ENCODE data around the gene PNPLA5. TPM values are rescaled to one million over a fixed set of nuclear protein-coding genes. Genes with fewer than 3 reads are reported as not detected.
"Not testable (repeated sequence)": the region's sequence is repeated elsewhere in the genome, so short reads cannot be mapped to it uniquely, and the experiment has no call there.

PNPLA5 gene
- total and polyA plus RNA-seq, 5 experiments from 2014 or later: not detected

- Mint-ChIP-seq H3K4me3 (no peak overlapping the region), H3K27me3 (peaks cover 27 to 77% (median 57%) of the 10 kb centered on the region in 5 donors), H3K36me3 (no peaks in the 10 kb centered on the region), H3K4me1 (no peaks in the 10 kb centered on the region), H3K9me3 (peaks cover 0 to 4% (median 0%) of the 10 kb centered on the region in 9 donors), H3K27ac (no peak overlapping the region)
- ATAC-seq (no peak), DNase-seq (no peak)
- POLR2A ChIA-PET: no interaction called here
These were observed 14.8 kb downstream of the PNPLA5 start for GRCh38 chr22:43876866-43877509.

DNA sequence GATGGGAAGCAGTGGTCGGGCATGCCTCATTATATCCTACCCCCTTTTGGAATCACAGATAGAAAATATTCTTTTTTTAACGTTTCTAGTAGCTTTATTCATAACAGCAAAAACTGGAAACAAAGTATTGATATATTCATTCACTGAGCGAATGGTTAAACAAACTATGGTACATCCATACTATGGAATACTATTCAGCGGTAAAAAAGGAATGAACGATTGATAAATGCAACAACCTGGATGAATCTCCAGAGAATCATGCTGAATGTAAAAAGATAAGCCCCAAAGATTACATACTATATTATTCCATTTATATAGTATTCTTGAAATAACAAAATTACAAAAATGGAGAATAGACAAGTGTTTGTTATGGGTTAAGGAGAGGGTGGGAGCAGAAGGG is 22.0 kb downstream of the PNPLA5 start:
- no peak overlapping the region for H3K4me3 Mint-ChIP-seq
- H3K27me3 Mint-ChIP-seq: peaks cover 27 to 49% (median 34%) of the 10 kb centered on the region in 5 donors
- no peak overlapping the region for H3K27ac Mint-ChIP-seq
- H3K4me1 Mint-ChIP-seq: no peaks in the 10 kb centered on the region
- DNase-seq: no peak
- peaks cover 0 to 38% (median 11%) of the 10 kb centered on the region in 9 donors for H3K9me3 Mint-ChIP-seq
- no peak for ATAC-seq
- H3K36me3 Mint-ChIP-seq: peaks cover 0 to 13% (median 0%) of the 10 kb centered on the region in 3 donors
- POLR2A ChIA-PET: no interaction called here

GRCh38 chr22:43869001-43869400 is 22.8 kb downstream of the PNPLA5 start:
- ATAC-seq: not testable (repeated sequence)

GRCh38 chr22:43867839-43868635 is 23.8 kb downstream of the PNPLA5 start:
- ATAC-seq: no peak

More at GRCh38 chr22:43869001-43869400, 22.8 kb downstream of the PNPLA5 start:
- peaks cover 32 to 49% (median 33%) of the 10 kb centered on the region in 5 donors for H3K27me3 Mint-ChIP-seq
- peaks cover 0 to 15% (median 0%) of the 10 kb centered on the region in 3 donors for H3K36me3 Mint-ChIP-seq
- peaks cover 0 to 38% (median 11%) of the 10 kb centered on the region in 9 donors for H3K9me3 Mint-ChIP-seq
- H3K27ac Mint-ChIP-seq, DNase-seq, POLR2A ChIA-PET, H3K4me3 Mint-ChIP-seq, H3K4me1 Mint-ChIP-seq: not testable (repeated sequence)

DNA sequence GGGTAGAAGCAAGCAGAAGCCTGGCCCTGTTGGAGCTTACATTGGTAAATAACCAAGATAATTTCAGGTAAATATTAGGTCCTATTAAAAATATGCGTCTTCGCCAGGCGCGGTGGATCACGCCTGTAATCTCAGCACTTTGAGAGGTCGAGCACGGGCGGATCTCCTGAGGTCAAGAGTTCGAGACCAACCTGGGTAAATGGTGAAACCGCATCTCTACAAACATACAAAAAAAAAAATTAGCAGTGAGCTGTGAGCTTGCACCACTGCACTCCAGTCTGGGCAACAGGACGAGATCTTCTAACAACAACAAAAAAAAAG is 29.0 kb downstream of the PNPLA5 start:
- Mint-ChIP-seq H3K36me3 (peaks cover 0 to 21% (median 4%) of the 10 kb centered on the region in 3 donors), H3K4me1 (peaks cover 0 to 8% (median 2%) of the 10 kb centered on the region in 4 donors), H3K9me3 (peaks cover 0 to 13% (median 3%) of the 10 kb centered on the region in 9 donors), H3K4me3 (peak overlapping the region; percentile 45 to 77 (median 62)), H3K27ac (no peak overlapping the region), H3K27me3 (peaks cover 41 to 82% (median 61%) of the 10 kb centered on the region in 5 donors)
- ATAC-seq (no peak), DNase-seq (no peak)
- POLR2A ChIA-PET: no interaction called here

More at GRCh38 chr22:43867839-43868635, 23.8 kb downstream of the PNPLA5 start:
- H3K4me3 Mint-ChIP-seq: no peak overlapping the region
- POLR2A ChIA-PET: no interaction called here
- peak in 4 of 10 donors; percentile 13 to 50 (median 18) for DNase-seq
- no peaks in the 10 kb centered on the region for H3K4me1 Mint-ChIP-seq
- H3K36me3 Mint-ChIP-seq: peaks cover 0 to 21% (median 0%) of the 10 kb centered on the region in 3 donors
- peaks cover 33 to 50% (median 35%) of the 10 kb centered on the region in 5 donors for H3K27me3 Mint-ChIP-seq
- H3K9me3 Mint-ChIP-seq: peaks cover 0 to 38% (median 11%) of the 10 kb centered on the region in 9 donors
- H3K27ac Mint-ChIP-seq: no peak overlapping the region

DNA sequence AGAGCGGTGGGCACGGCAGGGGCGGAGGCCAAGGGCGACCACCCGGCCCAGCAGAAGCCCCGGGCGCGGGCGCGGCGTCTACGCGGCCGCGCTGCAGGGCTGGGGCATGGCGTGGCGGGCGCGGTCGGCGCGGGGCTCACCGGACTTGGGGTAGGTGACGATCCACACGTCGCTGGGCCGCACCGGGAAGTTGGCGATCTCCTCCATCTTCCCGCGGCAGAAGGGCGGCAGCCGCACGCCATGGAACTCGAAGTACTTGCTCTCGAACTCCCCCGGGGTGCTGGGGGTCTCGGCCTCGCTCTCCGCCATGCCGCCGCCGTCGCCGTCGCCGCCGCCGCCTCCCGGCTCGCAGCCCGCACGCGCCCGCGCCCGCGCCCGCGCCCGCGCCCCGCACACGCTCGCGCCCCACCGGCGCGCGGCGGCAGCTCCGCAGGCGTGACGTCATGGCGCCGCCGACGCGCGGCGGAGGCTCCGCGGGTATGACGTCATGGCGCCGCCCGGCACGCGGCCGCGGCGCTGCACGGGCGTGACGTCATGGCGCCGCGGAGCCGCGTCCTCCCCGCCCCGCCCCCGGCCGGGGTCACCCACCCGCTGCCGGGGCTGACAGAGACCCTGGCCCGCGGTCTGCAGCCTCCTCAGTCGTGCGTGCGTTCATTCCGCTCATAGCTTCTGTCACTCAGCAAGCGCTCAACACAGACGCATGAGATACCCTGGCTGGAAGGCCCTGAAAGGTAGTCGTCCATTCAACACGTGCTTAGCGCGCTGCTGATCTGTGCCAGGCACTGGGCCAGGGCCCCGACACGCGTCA is 29.5 kb downstream of the PNPLA5 start, which contains the start of gene SULT4A1:
Gene SULT4A1, minus strand, starts transcription at position 440 of the 808 bp plus-strand sequence. Its CDS starts 131 bp downstream, at position 309.
- peak in 1 of 10 donors; percentile 24 for DNase-seq
- peak within 1 kb of the TSS; percentile 46 to 77 (median 64) for H3K4me3 Mint-ChIP-seq
- peaks cover 0 to 22% (median 4%) of the 10 kb centered on the region in 3 donors for H3K36me3 Mint-ChIP-seq
- peaks cover 0 to 10% (median 4%) of the 10 kb centered on the region in 9 donors for H3K9me3 Mint-ChIP-seq
- peaks cover 0 to 8% (median 2%) of the 10 kb centered on the region in 4 donors for H3K4me1 Mint-ChIP-seq
- no peak for ATAC-seq
- POLR2A ChIA-PET: no interaction called here
- peaks cover 41 to 85% (median 66%) of the 10 kb centered on the region in 5 donors for H3K27me3 Mint-ChIP-seq
- H3K27ac Mint-ChIP-seq: peak within 1 kb of the TSS in 1 of 10 donors; percentile 31

DNA sequence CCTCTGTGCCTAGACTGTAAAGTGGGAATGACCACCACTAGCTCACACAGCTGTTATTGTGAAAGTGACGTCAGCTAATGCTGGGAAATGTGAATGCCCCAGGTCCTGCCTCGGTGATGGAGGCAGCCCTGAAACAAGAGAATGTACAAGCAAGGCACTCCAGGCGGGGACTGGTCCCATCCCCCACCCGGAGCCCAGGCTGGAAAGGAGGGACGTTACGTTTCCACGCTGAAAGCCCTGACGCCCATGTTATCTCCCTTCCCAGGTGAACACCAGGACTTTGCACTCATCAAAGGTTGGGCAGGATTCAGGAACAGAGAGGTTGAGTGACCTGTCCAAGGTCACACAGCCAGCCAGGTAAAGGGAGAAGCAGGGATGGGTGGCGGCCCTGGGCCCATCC is 30.3 kb downstream of the PNPLA5 start:
- Mint-ChIP-seq H3K27me3 (peaks cover 45 to 92% (median 73%) of the 10 kb centered on the region in 5 donors), H3K4me3 (peak overlapping the region; percentile 34 to 61 (median 45)), H3K4me1 (peaks cover 0 to 8% (median 2%) of the 10 kb centered on the region in 4 donors), H3K36me3 (peaks cover 0 to 29% (median 4%) of the 10 kb centered on the region in 3 donors), H3K27ac (no peak overlapping the region), H3K9me3 (peaks cover 4 to 15% (median 11%) of the 10 kb centered on the region in 9 donors)
- ATAC-seq (no peak), DNase-seq (peak in 1 of 10 donors; percentile 49)
- POLR2A ChIA-PET: no interaction called here

DNA sequence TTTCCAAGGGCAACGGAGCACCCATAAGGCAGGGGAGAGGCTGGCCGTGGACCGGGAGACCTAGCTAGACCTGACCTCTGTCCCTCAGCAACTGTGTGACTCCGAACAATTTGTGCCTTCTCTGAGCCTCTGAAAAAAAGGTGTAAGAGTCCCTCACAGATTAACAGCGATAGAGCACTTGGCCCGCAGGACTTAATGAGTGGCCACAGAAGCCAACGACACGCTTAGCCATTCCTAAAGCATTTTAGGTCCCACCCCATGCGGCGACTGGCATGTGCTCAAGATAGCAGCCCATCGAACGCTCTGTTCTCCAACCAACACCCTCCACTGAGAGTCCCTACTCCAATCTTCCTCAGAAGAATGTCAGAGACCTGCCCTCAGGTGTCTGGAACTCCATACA is 31.0 kb downstream of the PNPLA5 start:
- H3K9me3 Mint-ChIP-seq: peaks cover 4 to 18% (median 15%) of the 10 kb centered on the region in 9 donors
- H3K36me3 Mint-ChIP-seq: peaks cover 0 to 29% (median 6%) of the 10 kb centered on the region in 3 donors
- DNase-seq: no peak
- H3K4me1 Mint-ChIP-seq: peaks cover 0 to 8% (median 2%) of the 10 kb centered on the region in 4 donors
- POLR2A ChIA-PET: no interaction called here
- ATAC-seq: no peak
- H3K27ac Mint-ChIP-seq: no peak overlapping the region
- peaks cover 41 to 92% (median 68%) of the 10 kb centered on the region in 5 donors for H3K27me3 Mint-ChIP-seq
- peak overlapping the region in 2 of 10 donors; percentile 38 to 39 for H3K4me3 Mint-ChIP-seq

GRCh38 chr22:43860126-43860525 is 31.7 kb downstream of the PNPLA5 start:
- peaks cover 4 to 19% (median 15%) of the 10 kb centered on the region in 9 donors for H3K9me3 Mint-ChIP-seq
- no peak overlapping the region for H3K27ac Mint-ChIP-seq
- H3K36me3 Mint-ChIP-seq: peaks cover 0 to 26% (median 6%) of the 10 kb centered on the region in 3 donors
- peaks cover 0 to 8% (median 2%) of the 10 kb centered on the region in 4 donors for H3K4me1 Mint-ChIP-seq
- H3K4me3 Mint-ChIP-seq: no peak overlapping the region
- DNase-seq (peak in 1 of 10 donors; percentile 27), ATAC-seq (no peak)
- H3K27me3 Mint-ChIP-seq: peaks cover 41 to 92% (median 69%) of the 10 kb centered on the region in 5 donors
- POLR2A ChIA-PET: interaction anchor here (0.9 kb wide), 1 partner anchor 122 kb away, joined by 3 read pairs; no protein-coding TSS in a partner anchor

DNA sequence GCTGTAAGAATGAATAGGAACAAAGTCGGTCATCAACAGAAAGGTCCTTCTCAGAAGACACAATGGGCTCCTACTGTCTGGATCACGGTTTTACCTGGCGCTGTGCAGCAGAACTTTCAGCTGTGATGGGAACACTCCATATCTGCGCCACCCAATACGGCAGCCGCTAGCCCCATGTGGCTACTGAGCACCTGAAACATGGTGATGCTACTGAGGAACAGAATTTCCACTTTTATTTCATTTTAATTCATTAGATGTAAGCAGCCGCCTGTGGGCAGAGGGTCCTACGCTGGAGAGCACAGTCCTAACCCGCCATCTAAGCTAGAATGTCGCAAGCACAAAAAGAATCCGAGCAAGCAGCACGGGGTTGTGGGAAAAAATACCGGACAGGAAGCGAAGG is 32.2 kb downstream of the PNPLA5 start:
- ATAC-seq: no peak
- peaks cover 0 to 8% (median 2%) of the 10 kb centered on the region in 4 donors for H3K4me1 Mint-ChIP-seq
- peaks cover 0 to 26% (median 6%) of the 10 kb centered on the region in 3 donors for H3K36me3 Mint-ChIP-seq
- H3K9me3 Mint-ChIP-seq: peaks cover 4 to 19% (median 15%) of the 10 kb centered on the region in 9 donors
- POLR2A ChIA-PET: interaction anchor here (0.9 kb wide), 1 partner anchor 122 kb away, joined by 3 read pairs; no protein-coding TSS in a partner anchor
- no peak overlapping the region for H3K27ac Mint-ChIP-seq
- peaks cover 36 to 88% (median 67%) of the 10 kb centered on the region in 5 donors for H3K27me3 Mint-ChIP-seq
- no peak overlapping the region for H3K4me3 Mint-ChIP-seq
- DNase-seq: peak in 1 of 10 donors; percentile 18

DNA sequence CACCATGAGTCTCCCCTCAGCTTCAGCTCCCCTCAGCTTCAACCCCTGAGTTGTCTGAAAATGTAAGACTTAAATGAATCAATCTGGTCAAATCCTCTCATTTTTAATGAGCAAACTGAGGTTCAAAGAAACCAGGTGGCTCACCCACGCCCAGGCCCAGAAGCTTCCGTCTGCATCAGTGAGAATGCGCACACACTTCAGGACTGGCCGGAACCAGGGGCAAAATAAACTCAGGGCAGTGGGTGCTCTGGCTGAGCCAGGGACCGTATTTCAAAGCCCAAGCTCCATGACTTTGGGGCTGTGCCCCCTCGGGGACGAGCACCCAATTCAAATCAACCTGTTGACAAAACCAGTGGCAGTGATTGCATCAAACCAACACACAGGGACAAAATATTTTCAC is 32.6 kb downstream of the PNPLA5 start:
- ATAC-seq (no peak), DNase-seq (peak in 1 of 10 donors; percentile 19)
- H3K27ac Mint-ChIP-seq: peak overlapping the region in 1 of 10 donors; percentile 15
- peaks cover 0 to 25% (median 6%) of the 10 kb centered on the region in 3 donors for H3K36me3 Mint-ChIP-seq
- POLR2A ChIA-PET: no interaction called here
- H3K27me3 Mint-ChIP-seq: peaks cover 33 to 84% (median 66%) of the 10 kb centered on the region in 5 donors
- peaks cover 4 to 19% (median 15%) of the 10 kb centered on the region in 9 donors for H3K9me3 Mint-ChIP-seq
- no peak overlapping the region for H3K4me3 Mint-ChIP-seq
- H3K4me1 Mint-ChIP-seq: peaks cover 0 to 8% (median 2%) of the 10 kb centered on the region in 4 donors

Measured in naive thymus-derived CD8-positive, alpha-beta T cell (primary cell).